Astrocyte (in vitro differentiated cells and primary cell): ENCODE results near the gene KCTD18. TPM values are rescaled to one million over a fixed set of nuclear protein-coding genes. Genes with fewer than 3 reads are reported as not detected.

Experiments
- DNase-seq: peaks from one replicate; pipeline ENCODE4 v3.0.0-alpha.2; 2010; ENCODE audit warnings: low read depth
- FAIRE-seq: peaks from 2 replicates; lab custom pipeline; 2011; peaks lifted over from hg19 to GRCh38; lab: Jason Lieb, UNC
- H2AFZ ChIP-seq: 2 replicates; pipeline ENCODE4 v1.6.0; 2012; ENCODE audit warnings: low read depth, low read length, inconsistent platforms
- H3K27ac ChIP-seq: 2 replicates; pipeline ENCODE4 v1.5.1; 2011; ENCODE audit warnings: low read depth, low read length, inconsistent platforms
- H3K27me3 ChIP-seq: 2 replicates; pipeline ENCODE4 v1.6.0; 2011; ENCODE audit warnings: low read length, inconsistent platforms; ENCODE audit not compliant: insufficient read depth
- H3K36me3 ChIP-seq: 2 replicates; pipeline ENCODE4 v1.5.1; 2011; ENCODE audit warnings: low read length, inconsistent platforms; ENCODE audit not compliant: insufficient read depth
- H3K4me1 ChIP-seq: 2 replicates; pipeline ENCODE4 v1.5.1; 2011; ENCODE audit warnings: low read length, inconsistent platforms; ENCODE audit not compliant: insufficient read depth
- H3K4me2 ChIP-seq: 2 replicates; pipeline ENCODE4 v1.6.0; 2012; ENCODE audit warnings: low read length, inconsistent platforms
- H3K4me3 ChIP-seq: 2 replicates; pipeline ENCODE4 v1.5.1; 2011; ENCODE audit warnings: low read depth, mild to moderate bottlenecking, low read length, inconsistent platforms; ENCODE audit not compliant: insufficient read depth
- H3K79me2 ChIP-seq: 2 replicates; pipeline ENCODE4 v1.6.0; 2012; ENCODE audit warnings: mild to moderate bottlenecking, low read length, inconsistent platforms; ENCODE audit not compliant: insufficient read depth
- H3K9ac ChIP-seq: 2 replicates; pipeline ENCODE4 v1.6.0; 2012; ENCODE audit warnings: mild to moderate bottlenecking, low read length, inconsistent platforms
- H3K9me3 ChIP-seq: 2 replicates; pipeline ENCODE4 v1.5.1; 2012; ENCODE audit warnings: low read depth, mild to moderate bottlenecking, low read length, inconsistent platforms; ENCODE audit not compliant: insufficient read depth
- H4K20me1 ChIP-seq: 2 replicates; pipeline ENCODE4 v1.6.0; 2012; ENCODE audit warnings: low read length, inconsistent platforms; ENCODE audit not compliant: insufficient read depth
- H3K27ac Mint-ChIP-seq: one replicate; pipeline ENCODE4 v1.8.0; 2021; ENCODE audit warnings: mild to moderate bottlenecking, mixed read lengths; ENCODE audit not compliant: unreplicated experiment
- H3K27me3 Mint-ChIP-seq: one replicate; pipeline ENCODE4 v1.8.0; 2021; ENCODE audit warnings: low read depth, mixed read lengths; ENCODE audit not compliant: unreplicated experiment
- H3K36me3 Mint-ChIP-seq: one replicate; pipeline ENCODE4 v1.8.0; 2021; ENCODE audit warnings: low read depth, mixed read lengths; ENCODE audit not compliant: unreplicated experiment
- H3K4me1 Mint-ChIP-seq: one replicate; pipeline ENCODE4 v1.8.0; 2021; ENCODE audit warnings: low read depth, mixed read lengths; ENCODE audit not compliant: unreplicated experiment
- H3K4me3 Mint-ChIP-seq: one replicate; pipeline ENCODE4 v1.8.0; 2021; ENCODE audit warnings: mild to moderate bottlenecking, moderate library complexity, mixed read lengths; ENCODE audit not compliant: unreplicated experiment
- H3K9me3 Mint-ChIP-seq: one replicate; pipeline ENCODE4 v1.8.0; 2021; ENCODE audit warnings: mild to moderate bottlenecking, mixed read lengths; ENCODE audit not compliant: unreplicated experiment
- CTCF ChIP-seq: IDR thresholded peaks from 2 replicates; pipeline ENCODE4 v1.5.1; 2011; ENCODE audit warnings: low read depth, mild to moderate bottlenecking, inconsistent platforms, low read length, moderate library complexity; ENCODE audit not compliant: insufficient read depth
- EZH2 ChIP-seq: IDR thresholded peaks from 2 replicates; pipeline ENCODE4 v1.6.1; 2012; ENCODE audit warnings: mild to moderate bottlenecking, low read length, inconsistent platforms; ENCODE audit not compliant: insufficient read depth
- total RNA-seq: library from RNA; stranded (reverse); gene quantifications from 2 replicates; pipeline ENCODE4 v1.2.1, GENCODE V29; 2021

The KCTD18 gene
- total RNA-seq, 1 donor from 2014 or later, result 8.2 TPM

- no peaks in the 10 kb centered on the region for H3K79me2 ChIP-seq
- peaks cover 30% of the 10 kb centered on the region for H3K36me3 ChIP-seq
- peak overlapping the region; percentile 49 for H3K27ac ChIP-seq
- Mint-ChIP-seq H3K4me1 (peaks cover 17% of the 10 kb centered on the region), H3K4me3 (no peak overlapping the region), H3K36me3 (peaks cover 45% of the 10 kb centered on the region), H3K9me3 (no peaks in the 10 kb centered on the region), H3K27me3 (no peaks in the 10 kb centered on the region), H3K27ac (peak overlapping the region; percentile 51)
- no peaks in the 10 kb centered on the region for H3K9me3 ChIP-seq
- no peaks in the 10 kb centered on the region for H4K20me1 ChIP-seq
- peak overlapping the region; percentile 17 for H3K9ac ChIP-seq
- peak; percentile 46 for DNase-seq
- H3K4me1 ChIP-seq, result peaks cover 7% of the 10 kb centered on the region
- no peak for FAIRE-seq
- no peaks in the 10 kb centered on the region for H3K27me3 ChIP-seq
- H3K4me2 ChIP-seq, result peak overlapping the region; percentile 5
- no peak overlapping the region for H3K4me3 ChIP-seq
- no peak for TF ChIP-seq CTCF
- no peak for TF ChIP-seq EZH2
- H2AFZ ChIP-seq, result no peak overlapping the region
Measured at GRCh38 chr2:200469708-200470211, 40.1 kb downstream of the KCTD18 start.

GRCh38 chr2:200467806-200468681 is 41.8 kb downstream of the KCTD18 start:
- no peaks in the 10 kb centered on the region for H4K20me1 ChIP-seq
- H3K9me3 ChIP-seq, result no peaks in the 10 kb centered on the region
- Mint-ChIP-seq H3K27ac (peak overlapping the region; percentile 77), H3K9me3 (no peaks in the 10 kb centered on the region), H3K36me3 (peaks cover 45% of the 10 kb centered on the region), H3K4me1 (peaks cover 17% of the 10 kb centered on the region), H3K4me3 (no peak overlapping the region), H3K27me3 (no peaks in the 10 kb centered on the region)
- H3K4me1 ChIP-seq, result peaks cover 7% of the 10 kb centered on the region
- DNase-seq (no peak), FAIRE-seq (no peak)
- no peak overlapping the region for H3K9ac ChIP-seq
- no peaks in the 10 kb centered on the region for H3K79me2 ChIP-seq
- TF ChIP-seq CTCF, result no peak
- no peak for TF ChIP-seq EZH2
- H2AFZ ChIP-seq, result no peak overlapping the region
- no peak overlapping the region for H3K27ac ChIP-seq
- H3K4me3 ChIP-seq, result no peak overlapping the region
- no peak overlapping the region for H3K4me2 ChIP-seq
- H3K27me3 ChIP-seq, result no peaks in the 10 kb centered on the region
- peaks cover 23% of the 10 kb centered on the region for H3K36me3 ChIP-seq
